DMS53 (cell line): ENCODE results near the gene ATP6V0A4.
A peak's percentile ranks its signal among the peaks of the same experiment; 100 is the strongest.

Experiments
- DNase-seq: peaks from one replicate; lab custom pipeline; 2025; lab: John Stamatoyannopoulos, UW

The ATP6V0A4 gene

DNA sequence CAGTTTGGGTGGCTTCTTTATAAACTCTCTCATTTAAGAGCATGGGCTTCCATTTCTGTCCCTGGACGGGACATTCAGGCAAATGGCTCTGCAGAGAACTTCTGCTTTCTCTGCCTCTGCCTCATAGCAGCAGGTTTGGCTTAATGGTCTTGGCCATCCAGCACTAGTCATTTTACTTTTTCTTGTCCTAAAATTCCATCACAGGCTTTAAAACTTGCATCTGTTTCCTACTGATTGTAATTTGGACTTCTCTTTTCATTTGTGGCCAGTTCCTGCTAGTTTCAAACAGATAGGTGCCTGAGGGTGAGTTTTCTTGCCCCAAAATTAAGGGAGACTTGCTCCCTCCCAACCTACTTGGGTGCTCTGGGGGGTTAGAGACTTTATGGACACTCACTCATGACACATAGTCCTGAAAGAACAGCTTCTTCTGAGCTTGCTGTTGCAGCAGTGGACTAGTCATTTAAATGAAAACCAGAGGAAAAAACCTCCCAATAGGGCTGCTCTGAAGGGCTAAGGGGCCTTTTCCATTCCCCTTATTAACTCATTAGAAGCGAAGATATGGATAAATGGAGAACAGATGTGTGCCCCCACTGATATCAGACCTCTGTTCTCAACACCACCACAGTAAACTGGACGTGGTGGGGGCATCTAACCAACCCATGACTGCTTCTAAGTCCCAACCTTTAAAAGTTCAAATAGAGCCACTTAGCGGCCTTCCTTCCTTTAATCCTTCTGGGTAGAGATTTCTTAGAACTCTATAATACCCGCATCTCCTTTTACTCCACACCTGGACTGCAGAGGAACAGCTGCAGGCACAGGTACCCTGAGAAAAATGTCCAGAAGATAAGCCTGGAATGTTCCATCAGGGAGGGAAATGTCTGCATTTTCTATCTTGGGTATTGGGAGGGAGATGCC lies 135.7 kb downstream of the ATP6V0A4 start:
- no peak for DNase-seq

DNA sequence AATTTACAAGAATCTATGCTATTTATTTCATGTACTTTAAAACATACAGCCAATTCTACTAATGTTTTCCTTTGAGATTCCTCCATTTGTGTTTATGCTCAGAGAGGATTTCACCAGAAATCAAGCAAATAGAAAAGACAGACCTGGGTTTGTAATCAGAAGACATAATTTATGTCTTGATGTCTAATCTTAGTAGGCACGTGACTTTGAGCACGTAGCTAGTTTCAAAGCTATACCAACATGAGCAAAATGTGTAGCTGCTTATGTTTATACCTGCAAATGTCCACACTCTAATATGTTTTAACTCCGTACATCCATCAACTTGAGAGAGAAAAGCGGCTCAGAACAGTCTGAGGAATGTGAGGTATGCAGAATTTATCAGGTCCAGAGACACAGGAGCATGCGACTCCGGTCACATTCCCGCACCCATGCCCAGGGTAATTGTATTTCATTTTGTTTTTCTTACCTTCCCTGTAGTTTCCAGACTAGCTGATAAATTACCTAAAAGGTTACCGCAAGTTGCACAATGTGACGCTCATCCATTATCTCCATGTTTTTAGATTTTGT lies 136.8 kb downstream of the ATP6V0A4 start:
- DNase-seq = no peak

DNA sequence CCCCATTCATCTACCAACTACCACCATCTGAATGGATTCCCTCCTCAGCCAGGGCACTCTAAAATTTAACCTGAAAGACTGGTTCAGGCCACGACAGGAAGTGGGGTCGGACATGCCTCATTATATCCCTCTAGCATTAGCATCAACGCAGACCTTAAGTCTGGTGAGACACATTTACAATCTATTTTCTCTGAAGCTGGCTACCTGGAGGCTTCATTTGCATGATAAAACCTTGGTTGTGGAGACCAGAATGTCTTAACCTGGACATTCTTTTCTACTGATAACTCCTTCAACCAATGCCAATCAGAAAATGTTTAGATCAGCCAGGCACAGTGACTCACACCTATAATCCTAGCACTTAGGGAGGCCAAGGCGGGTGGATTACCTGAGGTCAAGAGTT lies 139.1 kb downstream of the ATP6V0A4 start:
- peak; percentile 16 for DNase-seq

DNA sequence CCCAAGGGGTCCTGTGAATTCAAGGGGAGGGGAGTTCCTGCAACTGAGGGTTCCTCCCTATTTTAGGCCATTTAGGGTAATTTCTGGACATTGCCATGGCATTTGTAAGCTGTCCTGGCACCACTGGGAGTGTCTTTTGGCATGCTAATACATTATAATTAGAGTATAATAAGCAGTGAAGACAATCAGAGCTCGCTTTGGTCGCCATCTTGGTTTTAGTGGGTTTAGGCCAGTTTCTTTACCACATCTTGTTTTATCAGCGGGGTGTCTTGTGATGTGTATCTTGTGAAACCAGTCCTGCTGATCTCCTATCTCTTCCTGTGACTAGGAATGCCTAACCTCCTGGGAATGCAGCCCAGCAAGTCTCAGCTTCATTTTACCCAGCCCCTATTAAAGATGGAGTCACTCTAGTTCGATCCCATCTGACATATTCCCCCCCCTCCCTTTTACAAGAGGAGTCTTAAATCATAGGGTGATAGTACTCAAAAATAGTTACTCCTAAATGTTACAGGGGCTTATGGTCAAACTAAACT lies 140.1 kb downstream of the ATP6V0A4 start:
- no peak for DNase-seq

DNA sequence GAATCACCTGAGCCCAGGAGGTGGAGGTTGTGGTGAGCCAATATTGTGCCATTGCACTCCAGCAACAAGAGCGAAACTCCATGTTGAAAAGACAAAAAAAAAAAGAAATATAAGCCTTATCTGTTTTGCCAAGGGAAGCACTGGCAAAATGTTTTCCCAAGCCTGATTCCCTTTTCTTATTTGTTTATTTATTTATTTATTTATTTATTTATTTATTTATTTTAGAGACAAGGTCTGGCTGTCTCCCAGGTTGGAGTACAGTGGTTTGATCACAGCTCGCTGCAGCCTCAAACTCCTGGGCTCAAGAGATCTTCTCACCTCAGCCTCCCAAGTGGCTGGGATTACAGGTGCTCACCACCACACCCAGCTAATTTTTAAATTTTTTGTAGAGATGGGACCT lies 141.0 kb downstream of the ATP6V0A4 start:
- no peak for DNase-seq
